ENCODE data around the gene DNAAF5. TPM values are rescaled to one million over a fixed set of nuclear protein-coding genes. Genes with fewer than 3 reads are reported as not detected.

Gene DNAAF5
- total RNA-seq, 1 donor from 2014 or later: 18.1 TPM

- intact Hi-C loops (cut with micrococcal nuclease): no loop called here
These were observed 28.3 kb downstream of the DNAAF5 start for GRCh38 chr7:754531-755412.

GRCh38 chr7:755413-755805 lies 28.9 kb downstream of the DNAAF5 start:
- Histone ChIP-seq H3K4me3 (no peak overlapping the region), H3K9me3 (replicated peaks) (no peaks in the 10 kb centered on the region), H3K27ac (replicated peaks) (no peak overlapping the region), H3K27me3 (ENCODE audit: low read depth) (no peaks in the 10 kb centered on the region), H3K4me1 (no peaks in the 10 kb centered on the region), H3K36me3 (peaks cover 60% of the 10 kb centered on the region)
- TF ChIP-seq CTCF (IDR thresholded peaks at IDR 0.05; ENCODE audit: borderline replicate concordance): no peak
- intact Hi-C loops (cut with micrococcal nuclease): no loop called here
- DNase-seq: no peak

More at GRCh38 chr7:754531-755412, 28.3 kb downstream of the DNAAF5 start:
- Histone ChIP-seq H3K4me3 (no peak overlapping the region), H3K27me3 (ENCODE audit: low read depth) (no peaks in the 10 kb centered on the region), H3K4me1 (peaks cover 5% of the 10 kb centered on the region), H3K9me3 (replicated peaks) (no peaks in the 10 kb centered on the region), H3K27ac (replicated peaks) (no peak overlapping the region), H3K36me3 (peaks cover 60% of the 10 kb centered on the region)
- TF ChIP-seq CTCF (IDR thresholded peaks at IDR 0.05; ENCODE audit: borderline replicate concordance): no peak
- no peak for DNase-seq

GRCh38 chr7:756231-756927 lies 29.9 kb downstream of the DNAAF5 start:
- Histone ChIP-seq H3K27me3 (ENCODE audit: low read depth) (no peaks in the 10 kb centered on the region), H3K9me3 (replicated peaks) (no peaks in the 10 kb centered on the region), H3K4me1 (no peaks in the 10 kb centered on the region), H3K27ac (replicated peaks) (no peak overlapping the region), H3K4me3 (no peak overlapping the region), H3K36me3 (peaks cover 65% of the 10 kb centered on the region)
- intact Hi-C loops (cut with micrococcal nuclease): no loop called here
- DNase-seq: no peak
- no peak for TF ChIP-seq CTCF (IDR thresholded peaks at IDR 0.05; ENCODE audit: borderline replicate concordance)

GRCh38 chr7:756928-757560 lies 30.5 kb downstream of the DNAAF5 start:
- Histone ChIP-seq H3K9me3 (replicated peaks) (no peaks in the 10 kb centered on the region), H3K27me3 (ENCODE audit: low read depth) (no peaks in the 10 kb centered on the region), H3K36me3 (peaks cover 72% of the 10 kb centered on the region), H3K4me3 (no peak overlapping the region), H3K4me1 (no peaks in the 10 kb centered on the region), H3K27ac (replicated peaks) (no peak overlapping the region)
- no peak for DNase-seq
- TF ChIP-seq CTCF (IDR thresholded peaks at IDR 0.05; ENCODE audit: borderline replicate concordance): no peak
- intact Hi-C loops (cut with micrococcal nuclease): no loop called here

GRCh38 chr7:757741-758163 lies 31.3 kb downstream of the DNAAF5 start:
- no peaks in the 10 kb centered on the region for H3K9me3 ChIP-seq (replicated peaks)
- H3K4me3 ChIP-seq: no peak overlapping the region
- H3K36me3 ChIP-seq: peaks cover 75% of the 10 kb centered on the region
- intact Hi-C loops (cut with micrococcal nuclease): no loop called here
- TF ChIP-seq CTCF (IDR thresholded peaks at IDR 0.05; ENCODE audit: borderline replicate concordance): no peak
- no peaks in the 10 kb centered on the region for H3K4me1 ChIP-seq
- no peak for DNase-seq
- no peak overlapping the region for H3K27ac ChIP-seq (replicated peaks)
- no peaks in the 10 kb centered on the region for H3K27me3 ChIP-seq (ENCODE audit: low read depth)
